HepG2 (cell line): ENCODE measurements around the gene FAIM2. TPM values are rescaled to one million over a fixed set of nuclear protein-coding genes. Genes with fewer than 3 reads are reported as not detected.

ENCODE experiments used
- ATAC-seq: fragments of 200-7000 bp; cut with Tn5 transposase; 3 replicates; pipeline ENCODE4 v1.9.1; 2020; ENCODE audit warnings: mild to moderate bottlenecking, moderate library complexity
- BruUV-seq: library from RNA; stranded (reverse); fragments of 400-500 nt; replicated peaks from 2 replicates; lab custom pipeline; 2021; lab: Mats Ljungman, UMichigan
- CTCF ChIA-PET: fragments of 300-600 bp; formaldehyde crosslinking; extraction: SDS; loops from one replicate; lab custom pipeline; 2021; ENCODE audit warnings: low total read pairs, inconsistent platforms, low intra/inter-chr PET ratio; lab: Yijun Ruan, JAX
- POLR2A ChIA-PET: fragments of 350-600 bp; sonication (Branson Sonifier 250); formaldehyde crosslinking; loops from one replicate; lab custom pipeline; 2020; ENCODE audit warnings: antibody characterized with exemption, inconsistent platforms; lab: Yijun Ruan, JAX
- DNase-seq: peaks from one replicate; pipeline ENCODE4 v3.0.0-alpha.2; 2015; ENCODE audit warnings: low spot score
- FAIRE-seq: peaks from 3 replicates; lab custom pipeline; 2011; peaks lifted over from hg19 to GRCh38; lab: Jason Lieb, UNC
- H2AFZ ChIP-seq: one replicate; pipeline ENCODE4 v1.6.1; 2011; ENCODE audit warnings: low read length, inconsistent platforms
- H3K27ac ChIP-seq: fragments of 300-600 bp; 3 replicates; pipeline ENCODE4 v1.8.0; 2011; ENCODE audit warnings: mixed run types, mild to moderate bottlenecking, mixed read lengths, low read length, inconsistent platforms; ENCODE audit not compliant: insufficient read depth; ENCODE audit errors: extremely low read length
- H3K27me3 ChIP-seq, 2 experiments: fragments of 200-600 bp in 1 of 2; 2 replicates in 1 of 2; 3 replicates in 1 of 2; pipeline versions ENCODE4 v1.6.0 to v1.8.0; 2011; ENCODE audit warnings: low read length in 2 of 2, mild to moderate bottlenecking in 2 of 2, moderate library complexity in 2 of 2, inconsistent platforms in 1 of 2; ENCODE audit not compliant: insufficient read depth in 2 of 2, control insufficient read depth in 1 of 2
- H3K36me3 ChIP-seq, 2 experiments: fragments of 200-600 bp in 1 of 2; replicated peaks in 1 of 2; 2 replicates in 1 of 2; 3 replicates in 1 of 2; pipeline versions ENCODE4 v1.5.1 to v1.8.0; 2011; ENCODE audit warnings: low read length in 2 of 2, inconsistent platforms in 1 of 2; ENCODE audit not compliant: insufficient read depth in 2 of 2, control insufficient read depth in 1 of 2
- H3K4me1 ChIP-seq: 2 replicates; pipeline ENCODE4 v1.5.1; 2012; ENCODE audit warnings: low read length, inconsistent platforms; ENCODE audit not compliant: insufficient read depth
- H3K4me2 ChIP-seq: 2 replicates; pipeline ENCODE4 v1.6.0; 2011; ENCODE audit warnings: low read depth, low read length, inconsistent platforms
- H3K4me3 ChIP-seq, 3 experiments: fragments of 200-600 bp in 1 of 3; sonication (generic), shearing (Covaris generic) in 1 of 3; replicated peaks in 1 of 3; 2 replicates each; pipeline ENCODE4 v1.5.1; 2011 to 2016; ENCODE audit warnings: low read length in 3 of 3, inconsistent platforms in 2 of 3, low read depth in 2 of 3, mild to moderate bottlenecking in 2 of 3, control low read depth in 1 of 3, mixed read lengths in 1 of 3; ENCODE audit not compliant: insufficient read depth in 1 of 3
- H3K79me2 ChIP-seq: one replicate; pipeline ENCODE4 v1.6.1; 2011; ENCODE audit warnings: low read length, inconsistent platforms; ENCODE audit not compliant: insufficient read depth
- H3K9ac ChIP-seq: 2 replicates; pipeline ENCODE4 v1.6.0; 2011; ENCODE audit warnings: mild to moderate bottlenecking, low read depth, low read length, inconsistent platforms; ENCODE audit not compliant: insufficient read depth
- H3K9me3 ChIP-seq: 2 replicates; pipeline ENCODE4 v1.5.1; 2012; ENCODE audit warnings: mild to moderate bottlenecking, low read length
- H4K20me1 ChIP-seq: 2 replicates; pipeline ENCODE4 v1.6.0; 2011; ENCODE audit warnings: inconsistent platforms, mild to moderate bottlenecking, low read length, moderate library complexity; ENCODE audit not compliant: insufficient read depth
- FOSL2 ChIP-seq: sonication (generic); formaldehyde crosslinking; IDR thresholded peaks from 2 replicates; pipeline ENCODE4 v1.4.0; 2020; ENCODE audit warnings: missing genetic modification reagents
- MIXL1 ChIP-seq: IDR thresholded peaks from 2 replicates; pipeline ENCODE4 v1.6.1; 2016
- NFYC ChIP-seq: IDR thresholded peaks from 2 replicates; pipeline ENCODE4 v1.6.1; 2016; ENCODE audit warnings: missing genetic modification reagents, missing compliant biosample characterization
- ZSCAN30 ChIP-seq: sonication (generic); formaldehyde crosslinking; IDR thresholded peaks from 2 replicates; pipeline ENCODE4 v1.5.0; 2020; ENCODE audit warnings: mild to moderate bottlenecking, missing genetic modification reagents
- WGBS: methylation state at CpG from one replicate; pipeline ENCODE4 v1.1.6; 2017; ENCODE audit warnings: low lambda C conversion rate; 5-methylcytosine and 5-hydroxymethylcytosine counted together
- in situ Hi-C: cut with HindIII; loops from 2 replicates; pipeline ENCODE4 v1.10.0; 2017; ENCODE audit warnings: low pct_unique_long_range_greater_than_20kb; ENCODE audit not compliant: extremely low pct_ligation_motif_present
- intact Hi-C: fragments of 100-400 bp; cut with micrococcal nuclease; formaldehyde crosslinking; loops from one replicate; pipeline ENCODE4 v1.10.0; 2022; ENCODE audit not compliant: unreplicated experiment
- polyA plus RNA-seq, 8 experiments: library from polyadenylated mRNA; depleted of rRNA in 3 of 8; stranded (reverse) in 7 of 8; unstranded in 1 of 8; fragments of >200 nt; fragmentation: Illumina TruSeq in 4 of 8; extraction: Trizol in 4 of 8; gene quantifications; 2 replicates each; pipeline versions ENCODE4 v1.2.1 to v1.2.3, GENCODE V29; 2011 to 2016; ENCODE audit warnings: low read depth in 4 of 8, missing spikeins in 1 of 8, mixed read lengths in 1 of 8; ENCODE audit not compliant: insufficient read depth in 1 of 8
- total RNA-seq, 5 experiments: library from RNA; depleted of rRNA; stranded (reverse); fragments of >200 nt; fragmentation: Illumina TruSeq; extraction: Trizol; gene quantifications; 2 replicates each; pipeline ENCODE4 v1.2.3, GENCODE V29; 2016; ENCODE audit warnings: low read depth in 1 of 5
- TF ChIP-seq, protein P1 (sequence below): sonication (generic); formaldehyde crosslinking; conservative IDR thresholded peaks from 2 replicates; pipeline ENCODE4 v1.4.0; 2020; ENCODE audit warnings: missing genetic modification reagents
- TF ChIP-seq, protein P2 (sequence below): sonication (generic); formaldehyde crosslinking; IDR thresholded peaks from 2 replicates; pipeline ENCODE4 v1.4.0; 2020; ENCODE audit warnings: missing genetic modification reagents

FAIM2 gene
- total and polyA plus RNA-seq, 2 of the 13 experiments (the other 11 are each of a cell fraction or from before 2014, with no cell fraction given): not detected

DNA sequence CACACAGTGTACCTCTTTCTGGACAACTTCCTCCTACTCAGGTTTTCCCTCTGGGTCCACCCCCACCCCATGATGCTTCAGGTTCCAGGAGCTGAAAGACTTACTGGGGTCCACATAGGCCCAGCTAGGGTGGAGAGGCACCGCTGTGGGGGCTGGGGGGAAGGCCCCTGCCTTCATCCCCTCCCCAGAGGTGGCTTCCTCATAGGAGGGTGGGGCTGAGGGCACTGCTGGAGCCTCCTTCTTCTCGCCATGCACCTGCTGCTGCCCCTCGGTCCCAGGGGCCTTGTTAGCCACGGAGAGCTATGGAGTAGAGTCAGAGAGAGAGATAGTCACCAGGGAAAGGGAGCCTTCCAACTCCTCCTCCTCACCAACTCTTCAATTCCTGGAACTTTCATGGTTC lies 2.7 kb downstream of the FAIM2 start (continued):
- TF ChIP-seq, protein P1, sequence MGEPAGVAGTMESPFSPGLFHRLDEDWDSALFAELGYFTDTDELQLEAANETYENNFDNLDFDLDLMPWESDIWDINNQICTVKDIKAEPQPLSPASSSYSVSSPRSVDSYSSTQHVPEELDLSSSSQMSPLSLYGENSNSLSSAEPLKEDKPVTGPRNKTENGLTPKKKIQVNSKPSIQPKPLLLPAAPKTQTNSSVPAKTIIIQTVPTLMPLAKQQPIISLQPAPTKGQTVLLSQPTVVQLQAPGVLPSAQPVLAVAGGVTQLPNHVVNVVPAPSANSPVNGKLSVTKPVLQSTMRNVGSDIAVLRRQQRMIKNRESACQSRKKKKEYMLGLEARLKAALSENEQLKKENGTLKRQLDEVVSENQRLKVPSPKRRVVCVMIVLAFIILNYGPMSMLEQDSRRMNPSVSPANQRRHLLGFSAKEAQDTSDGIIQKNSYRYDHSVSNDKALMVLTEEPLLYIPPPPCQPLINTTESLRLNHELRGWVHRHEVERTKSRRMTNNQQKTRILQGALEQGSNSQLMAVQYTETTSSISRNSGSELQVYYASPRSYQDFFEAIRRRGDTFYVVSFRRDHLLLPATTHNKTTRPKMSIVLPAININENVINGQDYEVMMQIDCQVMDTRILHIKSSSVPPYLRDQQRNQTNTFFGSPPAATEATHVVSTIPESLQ: no peak

DNA sequence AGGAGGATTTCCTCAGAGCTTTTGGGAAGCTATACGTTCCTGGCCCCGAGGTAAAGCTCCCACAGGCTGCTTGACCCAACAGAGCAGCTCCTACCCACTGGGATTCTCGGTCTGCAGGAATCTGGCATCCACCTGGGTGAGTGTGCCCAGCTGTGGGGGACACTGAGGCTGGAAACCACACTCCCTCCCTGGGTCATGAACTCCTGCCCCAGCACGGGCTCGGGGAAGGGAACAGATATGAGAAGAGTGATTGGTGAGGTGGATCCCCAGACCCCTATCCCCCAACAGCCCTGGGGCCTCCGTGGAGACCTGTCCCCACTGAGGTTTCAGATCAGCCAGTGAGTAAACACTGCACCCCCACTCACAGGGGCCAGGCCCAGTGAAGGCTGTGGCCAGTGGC lies 3.3 kb downstream of the FAIM2 start:
- CTCF ChIA-PET: no interaction called here
- no peaks in the 10 kb centered on the region for H3K4me1 ChIP-seq
- in situ Hi-C loops: no loop called here
- no peak for ATAC-seq
- H3K9me3 ChIP-seq: no peaks in the 10 kb centered on the region
- no CpG with 5 or more reads among the region's 6 CpGs for WGBS
- H3K27ac ChIP-seq: no peak overlapping the region
- H3K4me3 ChIP-seq: no peak overlapping the region
- H3K4me2 ChIP-seq: no peak overlapping the region
- no peak for FAIRE-seq
- H3K9ac ChIP-seq: no peak overlapping the region
- H3K36me3 ChIP-seq: no peaks in the 10 kb centered on the region
- no peak overlapping the region for H2AFZ ChIP-seq
- no peak for TF ChIP-seq FOSL2 (CRISPR knock-in tag)
- TF ChIP-seq, protein P2, sequence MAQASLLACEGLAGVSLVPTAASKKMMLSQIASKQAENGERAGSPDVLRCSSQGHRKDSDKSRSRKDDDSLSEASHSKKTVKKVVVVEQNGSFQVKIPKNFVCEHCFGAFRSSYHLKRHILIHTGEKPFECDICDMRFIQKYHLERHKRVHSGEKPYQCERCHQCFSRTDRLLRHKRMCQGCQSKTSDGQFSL: no peak
- no peak for TF ChIP-seq NFYC (CRISPR knock-in tag)
- TF ChIP-seq ZSCAN30 (CRISPR knock-in tag): no peak
- TF ChIP-seq MIXL1 (CRISPR knock-in tag): no peak
- TF ChIP-seq, all 625 proteins: peak for 0
- Histone ChIP-seq H3K27me3 (peaks cover 5 to 38% of the 10 kb centered on the region in 2 experiments; a peak in 4 of 5 replicates), H3K79me2 (no peaks in the 10 kb centered on the region), H4K20me1 (no peaks in the 10 kb centered on the region)
- no peak for DNase-seq
- no TSS peak for BruUV-seq
- POLR2A ChIA-PET: no interaction called here
- intact Hi-C loops: no loop called here
